Calu3 (cell line): ENCODE data around the gene FBP1. TPM values are rescaled to one million over a fixed set of nuclear protein-coding genes. Genes with fewer than 3 reads are reported as not detected.

Experiments
- BruUV-seq: library from RNA; stranded (reverse); fragments of 400-500 nt; replicated peaks from 2 replicates; lab custom pipeline; 2021; lab: Mats Ljungman, UMichigan
- CTCF ChIA-PET: fragments of 300-600 bp; sonication (Branson Sonifier 250); formaldehyde crosslinking; loops from one replicate; lab custom pipeline; 2022; ENCODE audit warnings: antibody characterized with exemption; lab: Charles Lee
- DNase-seq: peaks from one replicate; pipeline ENCODE4 v3.0.0; 2022
- H3K27ac Mint-ChIP-seq: one replicate; pipeline ENCODE4 v1.8.0; 2022; ENCODE audit warnings: mixed read lengths; ENCODE audit not compliant: unreplicated experiment
- H3K27me3 Mint-ChIP-seq: one replicate; pipeline ENCODE4 v1.8.0; 2022; ENCODE audit warnings: mixed read lengths; ENCODE audit not compliant: unreplicated experiment
- H3K36me3 Mint-ChIP-seq: one replicate; pipeline ENCODE4 v1.8.0; 2022; ENCODE audit warnings: mild to moderate bottlenecking, moderate library complexity, mixed read lengths; ENCODE audit not compliant: insufficient read depth, unreplicated experiment
- H3K4me1 Mint-ChIP-seq: one replicate; pipeline ENCODE4 v1.8.0; 2022; ENCODE audit warnings: mild to moderate bottlenecking, low read depth, mixed read lengths; ENCODE audit not compliant: unreplicated experiment
- H3K4me3 Mint-ChIP-seq: one replicate; pipeline ENCODE4 v1.8.0; 2022; ENCODE audit warnings: mild to moderate bottlenecking, low read depth, moderate library complexity, mixed read lengths; ENCODE audit not compliant: unreplicated experiment
- H3K9me3 Mint-ChIP-seq: one replicate; pipeline ENCODE4 v1.8.0; 2022; ENCODE audit warnings: low read depth, mixed read lengths; ENCODE audit not compliant: unreplicated experiment
- CTCF ChIP-seq: fragments of 200-600 bp; IDR thresholded peaks from one replicate; pipeline ENCODE4 v1.8.0; 2022; ENCODE audit warnings: antibody characterized with exemption; ENCODE audit not compliant: unreplicated experiment
- intact Hi-C: fragments of 100-400 bp; cut with micrococcal nuclease; formaldehyde crosslinking; loops from one replicate; pipeline ENCODE4 v1.10.0; 2022; ENCODE audit not compliant: unreplicated experiment
- total RNA-seq: library from RNA; stranded (reverse); gene quantifications from 2 replicates; pipeline ENCODE4 v1.2.3, GENCODE V29; 2022

Gene FBP1
- total RNA-seq, 1 experiment from 2014 or later: 7.7 TPM

- CTCF ChIA-PET: no interaction called here
- no peak for TF ChIP-seq CTCF
- no TSS peak for BruUV-seq
- Mint-ChIP-seq H3K36me3 (peaks cover 5% of the 10 kb centered on the region), H3K4me1 (peaks cover 11% of the 10 kb centered on the region), H3K4me3 (no peak overlapping the region), H3K9me3 (no peaks in the 10 kb centered on the region), H3K27me3 (no peaks in the 10 kb centered on the region), H3K27ac (no peak overlapping the region)
- intact Hi-C loops: no loop called here
- no peak for DNase-seq
Measured at GRCh38 chr9:94630281-94630680, 9.0 kb downstream of the FBP1 start.

GRCh38 chr9:94627287-94627686, 12.0 kb downstream of the FBP1 start:
- Mint-ChIP-seq H3K4me1 (peaks cover 11% of the 10 kb centered on the region), H3K36me3 (peaks cover 5% of the 10 kb centered on the region), H3K9me3 (no peaks in the 10 kb centered on the region), H3K27ac (no peak overlapping the region), H3K4me3 (no peak overlapping the region), H3K27me3 (no peaks in the 10 kb centered on the region)
- DNase-seq: no peak
- intact Hi-C loops: no loop called here
- CTCF ChIA-PET: no interaction called here
- TF ChIP-seq CTCF: no peak
- no TSS peak for BruUV-seq

DNA sequence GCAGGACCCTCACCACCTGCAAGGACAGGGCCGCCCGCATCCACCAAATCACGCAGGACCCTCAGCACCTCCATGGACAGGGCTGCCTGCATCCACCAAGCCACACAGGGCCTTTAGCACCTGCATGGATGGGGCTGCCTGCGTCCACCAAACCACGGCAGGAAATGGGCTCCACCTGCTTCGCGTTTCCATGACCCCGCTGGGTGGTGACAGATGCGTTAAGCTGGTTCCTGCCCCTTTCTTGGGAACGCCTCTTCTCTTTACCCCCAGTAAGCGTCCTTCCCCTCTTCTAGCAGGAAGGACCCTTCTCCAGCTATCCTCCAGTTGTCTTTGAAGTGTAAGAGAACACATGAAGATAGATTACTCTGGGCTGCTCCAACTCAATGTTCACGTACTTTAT, 13.5 kb downstream of the FBP1 start:
- no peaks in the 10 kb centered on the region for H3K27me3 Mint-ChIP-seq
- intact Hi-C loops: no loop called here
- H3K27ac Mint-ChIP-seq: no peak overlapping the region
- CTCF ChIA-PET: no interaction called here
- BruUV-seq: no TSS peak
- H3K36me3 Mint-ChIP-seq: peaks cover 3% of the 10 kb centered on the region
- no peak overlapping the region for H3K4me3 Mint-ChIP-seq
- H3K4me1 Mint-ChIP-seq: no peaks in the 10 kb centered on the region
- H3K9me3 Mint-ChIP-seq: no peaks in the 10 kb centered on the region
- no peak for TF ChIP-seq CTCF
- no peak for DNase-seq

DNA sequence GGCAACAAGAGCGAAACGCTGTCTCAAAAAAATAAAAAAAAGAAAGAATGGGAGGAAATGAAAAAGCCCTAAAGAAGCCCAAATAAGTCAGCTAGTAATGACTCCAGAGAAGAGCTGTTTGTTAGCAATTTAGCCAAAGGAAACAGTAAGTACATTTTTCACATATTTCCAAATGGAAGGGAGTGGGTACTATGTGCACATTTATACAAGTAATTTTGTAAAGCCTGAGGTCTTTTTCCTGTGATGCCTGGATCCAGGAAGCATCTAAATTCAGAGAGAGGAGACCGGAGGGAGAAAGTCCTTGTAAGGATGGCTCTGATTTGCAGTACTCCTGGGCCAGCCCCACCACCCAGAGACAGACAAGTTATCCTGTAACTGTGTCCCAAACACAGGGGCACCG, 14.7 kb downstream of the FBP1 start:
- Mint-ChIP-seq H3K27ac (no peak overlapping the region), H3K4me3 (no peak overlapping the region), H3K9me3 (no peaks in the 10 kb centered on the region), H3K27me3 (no peaks in the 10 kb centered on the region), H3K36me3 (no peaks in the 10 kb centered on the region), H3K4me1 (no peaks in the 10 kb centered on the region)
- no TSS peak for BruUV-seq
- no peak for DNase-seq
- no peak for TF ChIP-seq CTCF
- CTCF ChIA-PET: no interaction called here
- intact Hi-C loops: no loop called here
